ENCODE results near the gene OR5D18.

DNA sequence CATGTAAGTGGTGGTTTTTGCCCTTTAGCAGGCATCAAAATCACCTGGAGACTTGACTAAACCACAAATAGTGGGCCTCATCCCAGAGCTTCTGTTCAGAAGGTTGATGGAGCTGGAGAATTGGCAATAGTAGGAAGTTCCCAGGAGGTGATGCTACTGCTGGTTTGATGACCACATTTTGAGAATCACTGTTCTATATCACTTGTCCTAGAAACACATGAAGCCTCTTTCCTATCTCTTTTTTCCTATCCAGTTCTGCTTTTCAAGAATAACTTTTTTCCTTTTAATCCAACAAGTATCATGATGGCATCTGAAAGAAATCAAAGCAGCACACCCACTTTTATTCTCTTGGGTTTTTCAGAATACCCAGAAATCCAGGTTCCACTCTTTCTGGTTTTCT is 46.3 kb upstream of the OR5D18 start, which contains the start of gene OR5D13:
- no peak for TF ChIP-seq POLR2AphosphoS5 (IDR thresholded peaks at IDR 0.05; ENCODE audit: low read depth, low read length)
- no peak for TF ChIP-seq POLR2A (IDR thresholded peaks at IDR 0.05; ENCODE audit: low read depth, low read length)
- no peak for TF ChIP-seq TAF1 (IDR thresholded peaks at IDR 0.05; ENCODE audit: borderline replicate concordance, low read depth, low read length)
